M059J (cell line): ENCODE results near the gene FOXS1. TPM values are rescaled to one million over a fixed set of nuclear protein-coding genes. Genes with fewer than 3 reads are reported as not detected.

Experiments used
- DNase-seq: peaks from one replicate; pipeline ENCODE4 v3.0.0-alpha.2; 2012; ENCODE audit warnings: low read depth
- total RNA-seq: library from RNA; depleted of rRNA; stranded (reverse); fragments of >200 nt; shearing (Covaris generic); gene quantifications from 2 replicates; pipeline ENCODE4 v1.2.3, GENCODE V29; 2014; rRNA removed

FOXS1 gene
- 0.12 TPM in 1 of 2 replicates, not detected in the other for total RNA-seq

DNA sequence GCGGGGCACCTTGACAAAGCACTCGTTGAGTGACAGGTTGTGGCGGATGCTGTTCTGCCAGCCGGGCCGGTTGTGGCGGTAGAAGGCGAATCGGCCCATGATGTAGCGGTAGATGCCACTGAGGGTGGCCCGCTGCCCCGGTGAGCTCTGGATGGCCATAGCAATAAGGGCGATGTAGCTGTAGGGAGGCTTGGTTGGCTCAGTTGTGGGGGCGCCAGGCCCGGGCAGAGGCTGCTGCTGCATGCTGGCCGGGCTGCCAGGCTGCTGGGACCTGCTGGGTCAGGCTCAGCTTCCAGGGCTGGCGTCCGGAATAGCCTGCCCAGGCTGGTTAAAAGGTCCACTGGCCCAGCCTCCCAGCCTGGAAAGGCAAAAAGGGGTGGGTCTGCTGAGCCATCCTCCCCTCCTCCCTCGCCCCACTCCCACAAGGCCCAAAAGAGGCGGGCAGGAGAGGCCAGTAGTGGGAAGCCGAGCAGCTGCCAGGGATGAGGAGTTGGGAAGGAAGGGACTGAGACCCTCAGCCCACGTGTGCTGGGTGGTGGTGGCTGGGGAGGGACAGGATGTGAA lies at the start of gene FOXS1:
Gene FOXS1 (minus strand): TSS at position 305 of the 564 bp plus-strand sequence. CDS start 62 bp downstream, at position 243.
- no peak for DNase-seq

- DNase-seq, result no peak
Measured at GRCh38 chr20:31890646-31891045, 45.2 kb upstream of the FOXS1 start.

DNA sequence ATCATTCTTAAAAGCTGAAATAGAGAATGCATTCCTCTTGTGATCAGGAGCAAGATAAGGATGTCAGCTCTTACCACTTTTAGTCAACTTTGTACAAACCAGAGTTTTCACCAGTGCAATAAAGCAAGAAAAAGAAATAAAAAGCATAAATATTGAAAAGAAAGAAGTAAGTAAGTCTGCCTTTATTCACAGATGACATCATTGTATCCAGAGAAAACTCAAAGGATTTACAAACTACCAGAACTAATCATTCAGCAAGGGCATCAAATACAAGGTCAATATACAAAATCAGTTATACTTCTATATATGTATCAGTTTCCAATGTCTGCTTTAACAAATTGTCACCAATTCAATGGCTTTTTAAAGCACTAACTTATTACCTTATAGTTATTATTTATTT lies 38.4 kb upstream of the FOXS1 start:
- no peak for DNase-seq

DNA sequence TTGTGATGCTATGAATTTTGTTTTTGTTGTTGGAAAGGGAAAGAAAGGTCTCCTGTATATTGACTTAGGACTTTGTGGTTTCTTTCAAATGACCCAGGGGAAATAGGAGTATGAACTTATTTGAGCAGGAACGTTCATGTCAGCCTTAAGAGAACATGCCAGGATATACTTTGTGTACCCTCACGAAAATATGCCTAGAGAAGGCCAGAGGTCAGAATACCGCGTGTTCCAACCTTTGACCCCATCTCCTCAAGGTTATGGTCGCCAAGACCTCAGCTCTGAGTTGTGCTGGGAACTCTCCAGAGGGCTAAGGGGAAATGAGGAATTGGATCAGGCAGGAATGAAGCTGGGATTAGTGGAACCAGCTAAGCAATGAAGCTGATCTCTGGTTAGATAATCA lies 36.5 kb upstream of the FOXS1 start:
- DNase-seq, result no peak

GRCh38 chr20:31879143-31879987 lies 34.0 kb upstream of the FOXS1 start:
- peak; percentile 98 for DNase-seq

DNA sequence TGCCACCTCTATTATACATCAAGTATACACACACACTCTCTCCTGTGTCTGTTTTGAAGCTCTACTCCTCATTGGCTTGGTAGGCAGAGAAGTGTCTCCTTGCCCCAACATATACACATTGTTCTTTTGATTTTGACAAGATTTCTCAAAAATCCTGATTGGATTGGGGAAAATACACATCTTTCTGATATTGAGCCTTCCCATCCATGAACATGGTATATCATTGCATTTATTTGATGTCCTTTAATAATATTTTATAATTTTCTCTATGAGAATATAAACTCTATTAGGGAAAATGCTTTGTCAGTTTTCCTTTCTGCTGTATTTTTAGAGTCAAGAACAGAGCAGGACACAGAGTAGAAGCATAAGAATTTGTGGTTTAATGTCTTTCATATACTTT lies 32.3 kb upstream of the FOXS1 start:
- DNase-seq, result no peak

GRCh38 chr20:31875671-31876070 lies 30.3 kb upstream of the FOXS1 start:
- no peak for DNase-seq

DNA sequence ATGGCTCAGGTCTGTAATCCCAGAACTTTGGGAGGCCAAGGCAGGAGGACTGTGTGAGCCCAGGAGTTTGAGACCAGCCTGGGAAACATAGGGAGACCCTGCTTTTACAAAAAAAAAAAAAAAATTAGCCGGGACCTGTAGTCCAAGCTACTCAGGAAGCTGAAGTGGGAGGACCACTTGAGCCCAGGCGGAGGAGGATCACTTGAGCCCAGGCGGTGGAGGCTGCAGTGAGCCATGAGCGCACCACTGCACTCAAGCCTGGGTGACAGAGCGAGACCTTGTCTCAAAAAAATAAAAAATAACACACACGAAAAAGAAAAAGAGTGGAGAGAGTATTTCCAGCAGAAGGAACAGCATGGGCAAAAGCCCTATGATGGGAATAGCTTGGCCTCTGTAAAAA lies 27.0 kb upstream of the FOXS1 start:
- no peak for DNase-seq

GRCh38 chr20:31871618-31871954 lies 26.2 kb upstream of the FOXS1 start:
- no peak for DNase-seq

DNA sequence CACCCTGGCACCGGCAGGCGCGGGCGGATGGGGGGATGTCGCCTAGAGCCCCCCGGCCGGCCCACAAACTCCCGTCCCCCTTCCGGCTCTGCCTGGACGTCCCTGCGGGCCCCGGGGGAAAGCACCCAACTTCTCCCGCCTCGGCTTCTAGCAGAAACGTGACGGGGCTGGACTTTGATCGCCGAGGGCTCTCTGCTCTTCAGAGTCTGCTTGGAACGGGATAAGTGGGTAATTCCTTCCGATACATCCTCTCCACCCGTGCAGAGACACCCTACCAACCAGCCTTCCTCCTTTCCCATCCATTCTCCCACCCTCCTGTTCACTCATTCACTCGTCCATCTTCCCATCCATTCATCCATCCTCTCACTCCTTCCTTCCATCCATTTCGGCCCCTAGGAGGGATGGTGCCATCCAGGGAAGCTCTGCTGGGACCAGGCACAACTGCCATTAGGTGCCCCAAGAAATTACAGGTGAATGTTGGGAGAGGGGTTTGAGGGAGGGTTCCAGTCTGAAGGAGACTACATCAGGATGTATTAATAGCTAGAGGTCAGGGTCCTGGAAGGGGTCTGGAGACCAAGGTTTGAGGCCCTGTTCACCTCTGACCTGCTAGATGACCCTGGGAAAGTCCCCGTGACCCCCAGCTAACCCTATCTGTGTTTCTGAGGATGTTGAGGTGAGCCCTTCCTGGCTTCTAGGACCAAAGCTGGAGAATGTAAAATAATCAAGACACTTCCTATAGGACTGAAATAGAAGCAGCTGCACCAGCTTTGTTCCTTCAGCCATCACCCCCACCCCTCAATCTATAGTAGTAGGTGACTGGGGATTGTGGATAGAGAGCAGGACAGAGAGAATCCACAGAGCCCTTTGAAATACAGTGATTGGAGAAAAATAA lies 25.6 kb upstream of the FOXS1 start:
- DNase-seq, result no peak

DNA sequence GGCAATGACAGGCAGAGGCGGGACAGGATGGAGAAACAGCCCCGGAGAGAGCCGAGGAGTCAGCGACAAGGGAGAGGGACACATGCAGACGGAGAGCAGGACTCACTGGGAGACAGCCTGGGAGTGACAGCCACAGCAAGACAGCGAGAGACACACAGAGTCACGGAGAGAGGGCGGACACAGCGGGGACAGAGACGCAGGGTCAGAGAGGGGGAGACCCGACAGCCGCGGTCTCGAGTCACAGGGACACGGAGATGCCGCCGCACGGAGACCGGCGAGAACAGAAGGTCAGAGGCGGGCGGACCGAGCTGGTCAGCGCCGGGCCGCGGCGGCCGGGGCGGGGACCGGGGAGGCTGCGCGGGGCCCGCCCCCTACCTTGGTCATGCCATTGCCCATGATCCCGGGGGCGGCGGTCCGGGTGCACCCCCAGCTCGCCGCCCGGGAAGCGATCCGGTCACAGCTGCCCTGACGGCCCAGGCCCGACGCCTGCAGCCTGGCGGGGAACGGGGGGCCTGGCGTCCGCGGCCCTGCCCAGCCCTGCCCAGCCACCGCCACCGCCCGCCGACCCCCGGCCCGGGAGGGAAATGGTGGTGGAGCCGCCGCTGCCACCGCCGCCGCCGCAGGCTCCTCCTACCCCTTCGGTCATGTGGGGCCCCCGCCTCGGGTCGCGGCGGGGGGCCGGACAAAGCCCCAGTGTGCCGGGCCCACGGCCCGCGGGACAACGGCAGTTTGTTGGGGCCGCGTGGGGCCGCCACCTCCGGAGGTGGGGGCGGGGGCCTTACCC lies 24.7 kb upstream of the FOXS1 start, which contains the start of the genes DUSP15 and TTLL9:
Gene DUSP15 (minus strand): TSS at position 586 of the 784 bp plus-strand sequence. CDS start 190 bp downstream, at position 396.
Gene TTLL9 (plus strand): TSS at position 693 of the 784 bp plus-strand sequence. CDS start 493 bp downstream, outside the sequence.
- no peak for DNase-seq

DNA sequence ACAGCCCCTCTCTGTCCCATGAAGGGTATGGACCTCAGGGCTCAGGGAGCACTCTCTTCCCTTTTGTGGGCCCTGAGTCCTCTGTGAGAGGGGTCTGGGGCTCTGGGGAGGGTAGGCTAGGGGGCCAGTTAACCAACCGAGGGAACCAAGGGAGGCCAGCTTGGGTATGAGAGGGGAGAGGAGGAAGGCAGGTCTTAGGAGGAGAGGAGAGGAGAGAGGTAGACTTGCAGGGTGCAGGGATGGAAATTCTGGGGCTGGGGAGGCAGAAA lies 24.2 kb upstream of the FOXS1 start:
- DNase-seq, result no peak

- no peak for DNase-seq
Measured at GRCh38 chr20:31868853-31869672, 23.7 kb upstream of the FOXS1 start.

DNA sequence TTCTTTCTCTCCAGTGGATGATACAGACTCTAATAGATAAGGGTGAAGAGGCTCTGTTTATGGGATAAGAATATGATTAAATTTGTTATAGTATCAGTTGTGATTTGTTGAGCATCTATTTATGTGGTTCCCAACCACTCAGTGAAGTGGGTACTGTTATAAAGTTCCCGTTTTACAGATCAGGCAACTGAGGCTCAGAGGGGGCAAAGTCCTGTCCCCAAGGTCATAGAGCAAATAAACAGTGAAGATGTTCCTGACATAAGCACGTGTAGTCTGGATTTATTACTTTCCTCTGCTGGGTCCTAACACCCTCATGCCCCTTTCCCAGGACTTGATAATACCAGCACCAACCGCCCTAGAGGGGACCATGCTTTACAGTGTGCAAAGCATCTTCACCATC lies 20.8 kb upstream of the FOXS1 start:
- no peak for DNase-seq

DNA sequence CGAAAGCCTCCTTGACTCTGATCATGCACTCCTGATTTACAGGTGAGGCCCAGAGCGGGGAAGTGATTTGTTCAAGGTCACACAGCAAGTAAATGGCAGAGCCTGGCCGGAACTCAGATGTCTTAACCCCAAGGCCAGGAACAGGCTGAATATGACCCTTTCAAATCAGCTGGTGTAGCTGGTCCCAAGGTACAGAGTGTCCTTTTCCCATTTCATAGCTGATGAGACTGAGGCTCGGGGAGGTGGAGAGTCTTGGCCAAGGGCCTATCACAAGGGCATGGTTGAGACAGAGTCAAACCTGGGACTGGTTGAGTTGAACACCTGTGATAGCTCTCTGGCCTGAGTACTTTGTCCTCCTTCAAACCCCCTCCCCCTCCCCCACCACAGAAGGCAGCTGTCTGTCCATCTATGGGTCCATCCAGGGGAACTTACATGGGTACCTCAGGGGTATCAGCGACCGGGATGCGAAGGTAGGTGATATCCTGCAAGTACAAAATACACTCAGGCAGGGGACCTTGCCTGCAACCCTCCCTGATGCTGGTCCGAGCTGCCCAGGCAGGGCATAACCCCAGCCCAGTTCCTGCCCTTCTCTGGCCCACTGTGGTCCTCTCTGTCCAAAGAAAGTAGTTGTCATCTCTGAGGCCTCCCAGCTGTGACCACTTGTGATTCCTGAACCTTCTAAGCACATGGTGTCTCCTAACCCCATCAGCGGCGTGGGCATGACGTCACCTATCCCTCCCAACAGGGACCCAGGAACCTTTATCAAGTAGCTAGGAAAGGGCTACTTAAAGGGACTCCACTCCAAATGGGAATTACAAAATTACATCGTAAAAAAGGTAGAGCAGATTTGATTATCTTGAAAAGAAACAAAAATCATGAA lies 19.4 kb upstream of the FOXS1 start:
- no peak for DNase-seq

DNA sequence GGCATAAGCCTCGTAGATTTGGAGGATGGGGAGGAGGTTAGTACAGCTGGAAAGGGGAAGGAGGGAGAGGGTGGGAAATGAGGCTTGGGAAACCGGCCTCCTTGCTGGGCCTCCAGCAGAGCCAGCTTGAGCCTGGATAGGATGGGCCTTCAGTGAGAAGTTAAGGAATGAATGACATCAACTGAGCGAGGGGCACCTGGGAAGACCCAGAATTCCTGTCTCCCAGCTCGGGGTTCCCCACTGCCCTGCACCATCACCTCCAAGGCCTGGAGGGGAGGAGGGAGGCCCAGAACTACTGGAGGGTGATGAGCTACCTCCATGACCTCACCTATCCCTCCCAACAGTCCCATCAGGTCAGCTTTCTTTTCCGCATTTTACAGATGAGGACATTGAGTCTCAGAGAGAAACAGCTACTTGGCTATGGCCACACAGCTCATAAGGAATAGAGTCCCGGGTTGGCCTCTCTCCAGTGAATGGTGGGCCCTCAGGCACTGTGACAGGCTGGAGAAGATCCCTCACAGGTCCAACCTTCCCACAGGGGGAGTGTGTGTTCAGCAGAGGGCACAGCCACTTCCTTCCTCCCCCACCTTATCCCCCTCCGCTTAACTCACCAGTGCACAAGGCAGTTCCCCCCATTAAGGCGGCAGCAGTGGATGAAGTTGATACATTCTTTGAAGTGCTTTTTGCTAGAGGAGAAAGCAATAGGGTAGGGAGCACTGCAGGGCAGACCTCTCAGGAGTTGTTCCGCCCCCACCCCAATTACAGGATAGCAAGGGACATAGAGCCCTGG lies 18.1 kb upstream of the FOXS1 start:
- no peak for DNase-seq

DNA sequence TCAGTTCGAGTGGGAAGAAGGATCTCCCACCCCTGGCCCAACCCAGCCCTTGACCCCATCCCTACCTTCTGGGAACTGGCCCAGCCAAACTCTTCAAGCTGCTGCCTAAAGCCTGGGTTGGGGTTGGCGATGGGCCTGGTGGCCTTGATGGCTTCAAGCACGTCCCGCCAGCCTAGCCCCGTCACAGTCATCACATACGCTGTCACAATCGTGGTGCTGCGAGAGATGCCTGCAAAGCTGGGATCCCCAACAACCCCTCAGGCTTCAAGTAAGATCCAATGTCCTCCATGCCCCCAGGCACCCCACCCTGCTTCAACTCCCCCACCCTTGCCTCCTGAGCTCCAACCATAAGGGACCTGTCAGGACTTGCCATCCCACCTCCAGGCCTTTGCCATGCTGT lies 17.1 kb upstream of the FOXS1 start:
- no peak for DNase-seq

GRCh38 chr20:31862157-31862470 lies 16.7 kb upstream of the FOXS1 start:
- DNase-seq, result no peak
